Natural killer cell treated with Interleukin-12 subunit alpha and Interleukin-12 subunit beta and Interleukin-15 and Interleukin-18, amount 100 ng/mL, for 72 hours (primary cell): Measurements from ENCODE around the gene ANKRD63. TPM values are rescaled to one million over a fixed set of nuclear protein-coding genes. Genes with fewer than 3 reads are reported as not detected.

Experiments
- ATAC-seq, 2 donors: fragments of 150-1000 bp; cut with Tn5 transposase in 1 of 2; sonication (Bioruptor Pico), chemical (Tn5 transposase) in 1 of 2; 2 replicates each; pipeline ENCODE4 v1.10.0; 2021
- DNase-seq: peaks from one replicate; pipeline ENCODE4 v3.0.0; 2022; ENCODE audit warnings: low spot score
- H3K27ac Mint-ChIP-seq, 2 donors: 1 replicate in 1 of 2; 2 replicates in 1 of 2; pipeline ENCODE4 v1.8.0; 2022; ENCODE audit warnings: mixed read lengths in 2 of 2, mild to moderate bottlenecking in 1 of 2, moderate library complexity in 1 of 2
- H3K27me3 Mint-ChIP-seq, 2 donors: 1 replicate in 1 of 2; 2 replicates in 1 of 2; pipeline ENCODE4 v1.8.0; 2022; ENCODE audit warnings: mixed read lengths in 2 of 2
- H3K36me3 Mint-ChIP-seq: one replicate; pipeline ENCODE4 v1.8.0; 2022; ENCODE audit warnings: mixed read lengths
- H3K4me1 Mint-ChIP-seq, 2 donors: 1 replicate in 1 of 2; 2 replicates in 1 of 2; pipeline ENCODE4 v1.8.0; 2022; ENCODE audit warnings: low read depth in 2 of 2, mixed read lengths in 2 of 2, mild to moderate bottlenecking in 1 of 2
- H3K4me3 Mint-ChIP-seq: one replicate; pipeline ENCODE4 v1.8.0; 2022; ENCODE audit warnings: mixed read lengths
- H3K9me3 Mint-ChIP-seq: 2 replicates; pipeline ENCODE4 v1.8.0; 2022; ENCODE audit warnings: mixed read lengths
- total RNA-seq, 2 donors: library from RNA; stranded (reverse); gene quantifications; one replicate each; pipeline ENCODE4 v1.2.3, GENCODE V29; 2022

ANKRD63 gene
- total RNA-seq, 2 donors from 2014 or later, result not detected

DNA sequence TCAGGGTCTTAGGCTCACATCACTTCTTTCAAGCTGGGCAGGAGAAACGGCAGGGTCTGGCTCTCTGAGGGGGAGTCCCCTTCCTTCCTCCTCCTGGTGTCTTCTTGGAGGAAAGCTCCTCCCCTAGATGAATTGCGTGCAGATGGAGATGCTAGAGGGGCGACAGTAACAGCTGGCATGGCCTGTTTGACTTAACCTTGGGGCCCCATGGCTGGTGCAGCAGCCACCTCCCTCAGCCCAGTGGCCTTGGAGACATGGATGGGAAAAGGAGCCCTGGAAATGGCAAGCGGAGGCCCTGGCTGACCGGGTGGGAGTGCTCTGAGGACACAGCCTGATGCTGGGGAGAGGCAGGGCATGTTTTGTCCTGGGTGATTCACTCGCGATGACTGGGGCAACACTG lies 23.8 kb downstream of the ANKRD63 start:
- no peak overlapping the region for H3K4me3 Mint-ChIP-seq
- ATAC-seq (no peak), DNase-seq (no peak)
- peaks cover 2% of the 10 kb centered on the region in 2 donors for H3K4me1 Mint-ChIP-seq
- H3K27me3 Mint-ChIP-seq, result peaks cover 2 to 3% of the 10 kb centered on the region in 2 donors
- no peaks in the 10 kb centered on the region for H3K9me3 Mint-ChIP-seq
- no peak overlapping the region for H3K27ac Mint-ChIP-seq
- H3K36me3 Mint-ChIP-seq, result no peaks in the 10 kb centered on the region

- ATAC-seq, result no peak
- Mint-ChIP-seq H3K9me3 (no peaks in the 10 kb centered on the region), H3K27ac (no peak overlapping the region), H3K4me3 (no peak overlapping the region), H3K36me3 (no peaks in the 10 kb centered on the region), H3K27me3 (peaks cover 5 to 7% of the 10 kb centered on the region in 2 donors), H3K4me1 (peaks cover 5 to 6% of the 10 kb centered on the region in 2 donors)
- DNase-seq, result no peak
Measured at GRCh38 chr15:40258544-40258943, 24.3 kb downstream of the ANKRD63 start.

- no peak overlapping the region for H3K4me3 Mint-ChIP-seq
- no peak for ATAC-seq
- H3K9me3 Mint-ChIP-seq, result no peaks in the 10 kb centered on the region
- H3K36me3 Mint-ChIP-seq, result no peaks in the 10 kb centered on the region
- H3K27ac Mint-ChIP-seq, result no peak overlapping the region
- peaks cover 10 to 13% of the 10 kb centered on the region in 2 donors for H3K4me1 Mint-ChIP-seq
- H3K27me3 Mint-ChIP-seq, result peaks cover 8% of the 10 kb centered on the region in 2 donors
- no peak for DNase-seq
Measured at GRCh38 chr15:40257656-40258450, 25.0 kb downstream of the ANKRD63 start.

GRCh38 chr15:40256638-40257235 lies 26.1 kb downstream of the ANKRD63 start:
- H3K27me3 Mint-ChIP-seq, result peaks cover 8% of the 10 kb centered on the region in 2 donors
- ATAC-seq, result peak; percentile 81 to 90
- H3K27ac Mint-ChIP-seq, result peak overlapping the region in 1 of 2 donors; percentile 51
- H3K4me3 Mint-ChIP-seq, result no peak overlapping the region
- peaks cover 10 to 13% of the 10 kb centered on the region in 2 donors for H3K4me1 Mint-ChIP-seq
- no peaks in the 10 kb centered on the region for H3K9me3 Mint-ChIP-seq
- no peaks in the 10 kb centered on the region for H3K36me3 Mint-ChIP-seq
- DNase-seq, result no peak

GRCh38 chr15:40255033-40255432 lies 27.8 kb downstream of the ANKRD63 start:
- Mint-ChIP-seq H3K9me3 (no peaks in the 10 kb centered on the region), H3K4me3 (no peak overlapping the region), H3K27me3 (peaks cover 8 to 16% of the 10 kb centered on the region in 2 donors), H3K27ac (no peak overlapping the region), H3K4me1 (peaks cover 13 to 14% of the 10 kb centered on the region in 2 donors), H3K36me3 (no peaks in the 10 kb centered on the region)
- DNase-seq (no peak), ATAC-seq (no peak)

DNA sequence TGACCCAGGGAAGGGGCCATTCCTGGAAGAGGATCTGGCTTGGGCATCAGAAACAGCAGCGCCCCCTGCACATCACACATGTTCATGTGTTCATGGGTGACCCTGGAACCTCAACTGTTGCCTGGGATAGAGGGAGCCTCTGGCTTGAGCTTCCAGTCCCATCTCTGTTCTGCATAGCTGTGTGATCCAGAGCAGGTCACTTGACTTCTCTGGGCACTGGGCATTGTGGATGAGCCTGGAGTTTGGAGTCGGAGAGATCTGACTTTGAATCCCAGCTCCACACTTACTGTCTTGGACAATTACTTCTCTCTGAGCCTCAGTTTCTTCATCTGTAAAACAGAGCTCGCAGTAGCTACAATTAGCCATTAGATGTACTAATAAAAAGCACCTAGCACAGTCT lies 28.4 kb downstream of the ANKRD63 start:
- Mint-ChIP-seq H3K4me3 (no peak overlapping the region), H3K4me1 (peaks cover 13 to 14% of the 10 kb centered on the region in 2 donors), H3K27ac (no peak overlapping the region), H3K36me3 (no peaks in the 10 kb centered on the region), H3K27me3 (peaks cover 8 to 16% of the 10 kb centered on the region in 2 donors), H3K9me3 (no peaks in the 10 kb centered on the region)
- DNase-seq (no peak), ATAC-seq (no peak)

DNA sequence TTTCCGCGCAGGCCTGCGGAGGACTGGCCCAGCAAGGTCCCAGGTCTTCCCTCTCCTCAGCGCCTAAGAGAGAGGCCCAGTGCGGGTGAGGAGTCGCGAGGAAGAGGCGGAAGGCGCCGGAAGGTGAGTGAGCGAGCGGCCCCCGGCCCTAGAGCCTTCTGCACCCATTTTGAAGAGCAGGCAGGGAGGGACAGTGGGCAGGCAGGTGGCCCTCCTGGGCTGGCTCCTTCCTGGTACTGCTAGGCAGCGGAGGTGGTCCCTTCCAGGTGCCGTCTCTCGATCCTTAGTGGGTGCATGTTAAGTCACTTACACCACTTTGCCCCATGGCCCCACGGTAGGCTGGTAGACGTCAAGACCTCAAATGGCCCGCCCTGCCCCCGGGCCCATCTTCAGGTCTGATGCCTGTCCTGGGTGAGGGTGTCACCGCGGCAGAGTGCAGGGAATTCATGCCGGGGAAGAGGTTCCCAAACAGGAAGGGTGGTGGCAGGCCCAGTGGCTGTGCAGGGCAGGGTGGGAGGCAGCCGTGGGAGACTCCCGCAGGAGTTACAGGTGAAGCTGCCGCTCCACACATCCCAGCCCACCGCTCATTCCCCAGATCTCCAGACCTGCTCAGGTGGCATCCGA lies 29.6 kb downstream of the ANKRD63 start:
- Mint-ChIP-seq H3K36me3 (no peaks in the 10 kb centered on the region), H3K4me1 (peaks cover 13 to 14% of the 10 kb centered on the region in 2 donors), H3K27ac (peak overlapping the region in 1 of 2 donors; percentile 62), H3K9me3 (no peaks in the 10 kb centered on the region), H3K4me3 (peak overlapping the region; percentile 76), H3K27me3 (peaks cover 8 to 16% of the 10 kb centered on the region in 2 donors)
- DNase-seq, result no peak
- peak; percentile 25 to 29 for ATAC-seq

- DNase-seq, result no peak
- Mint-ChIP-seq H3K9me3 (no peaks in the 10 kb centered on the region), H3K36me3 (no peaks in the 10 kb centered on the region), H3K27ac (peak overlapping the region in 1 of 2 donors; percentile 62), H3K4me3 (peak overlapping the region; percentile 76), H3K27me3 (peaks cover 8 to 16% of the 10 kb centered on the region in 2 donors), H3K4me1 (peaks cover 13 to 14% of the 10 kb centered on the region in 2 donors)
- ATAC-seq, result peak; percentile 56 to 61
Measured at GRCh38 chr15:40252438-40253166, 30.3 kb downstream of the ANKRD63 start.

- DNase-seq (no peak), ATAC-seq (no peak)
- Mint-ChIP-seq H3K4me1 (peaks cover 13 to 14% of the 10 kb centered on the region in 2 donors), H3K36me3 (no peaks in the 10 kb centered on the region), H3K9me3 (no peaks in the 10 kb centered on the region), H3K27me3 (peaks cover 8 to 16% of the 10 kb centered on the region in 2 donors), H3K27ac (no peak overlapping the region), H3K4me3 (no peak overlapping the region)
Measured at GRCh38 chr15:40252141-40252437, 30.8 kb downstream of the ANKRD63 start.

DNA sequence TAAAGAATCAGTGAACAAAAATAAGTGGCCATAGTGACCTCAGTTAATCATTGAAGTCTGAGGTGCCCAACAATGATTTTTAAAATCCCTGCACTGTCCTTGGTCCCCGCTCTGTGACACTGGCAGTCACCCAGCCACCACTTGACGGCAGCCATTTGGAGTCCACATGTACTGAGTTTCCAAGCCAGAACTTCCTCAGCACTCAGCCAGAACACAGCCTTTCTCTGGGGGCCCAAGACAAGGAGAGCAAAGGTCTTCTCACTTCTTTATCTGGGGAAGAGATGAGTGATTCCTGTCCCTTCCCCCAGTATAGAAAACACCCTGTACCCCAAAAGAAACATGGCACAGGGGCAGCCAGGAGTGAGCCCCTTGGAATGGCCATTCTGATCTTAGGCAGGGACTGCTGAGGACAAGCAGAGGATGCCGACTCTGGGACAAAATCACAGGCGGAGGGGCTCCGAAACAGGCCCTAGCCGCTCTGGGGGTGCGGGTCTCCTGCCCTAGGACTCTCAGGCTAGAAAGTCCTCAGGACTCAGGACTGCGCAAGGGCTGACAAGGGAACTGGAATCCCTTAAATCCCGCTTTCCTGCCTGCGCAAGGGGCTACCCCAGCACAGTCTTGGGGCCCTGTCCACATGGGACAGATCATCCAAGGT lies 31.3 kb downstream of the ANKRD63 start:
- ATAC-seq, result no peak
- peaks cover 8 to 16% of the 10 kb centered on the region in 2 donors for H3K27me3 Mint-ChIP-seq
- H3K4me1 Mint-ChIP-seq, result peaks cover 13 to 14% of the 10 kb centered on the region in 2 donors
- H3K9me3 Mint-ChIP-seq, result no peaks in the 10 kb centered on the region
- DNase-seq, result no peak
- H3K27ac Mint-ChIP-seq, result no peak overlapping the region
- peak overlapping the region; percentile 10 for H3K4me3 Mint-ChIP-seq
- H3K36me3 Mint-ChIP-seq, result no peaks in the 10 kb centered on the region

DNA sequence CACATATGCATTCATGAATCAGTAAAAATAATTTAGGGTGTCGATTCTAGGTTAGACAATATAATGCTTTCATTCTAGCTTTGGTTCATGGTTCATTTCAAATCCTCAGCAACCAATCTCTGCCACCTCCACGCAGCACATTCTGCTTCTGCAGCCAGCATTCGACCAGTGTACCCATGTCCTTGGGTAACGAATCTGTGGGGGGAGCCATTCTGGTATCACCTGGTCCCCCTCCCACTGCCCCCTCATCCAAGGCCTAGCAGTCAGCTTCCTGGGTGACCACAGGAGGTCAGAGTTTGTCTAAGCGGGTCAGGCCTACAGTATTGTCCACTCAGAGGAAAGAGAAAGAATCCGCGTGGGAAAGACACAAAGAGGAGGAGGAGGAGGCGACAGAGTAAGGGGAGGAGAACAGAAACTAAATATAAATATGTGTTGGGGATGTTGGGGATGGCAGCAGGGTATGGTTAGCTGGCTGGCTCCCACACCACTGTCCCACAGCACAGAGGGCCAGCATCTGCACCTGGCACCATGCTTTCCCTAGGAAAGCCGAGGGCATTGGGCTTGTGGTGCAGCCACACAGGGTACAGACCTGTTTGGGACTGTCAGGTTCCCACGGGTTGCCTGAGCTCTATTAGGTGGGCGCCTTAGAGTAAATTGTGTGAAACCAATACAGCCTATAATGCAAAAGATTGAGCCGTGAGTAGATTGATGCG lies 31.9 kb downstream of the ANKRD63 start:
- Mint-ChIP-seq H3K27ac (no peak overlapping the region), H3K4me1 (peaks cover 13 to 14% of the 10 kb centered on the region in 2 donors), H3K36me3 (no peaks in the 10 kb centered on the region), H3K27me3 (peaks cover 8 to 16% of the 10 kb centered on the region in 2 donors), H3K4me3 (peak overlapping the region; percentile 10), H3K9me3 (no peaks in the 10 kb centered on the region)
- DNase-seq (no peak), ATAC-seq (no peak)

DNA sequence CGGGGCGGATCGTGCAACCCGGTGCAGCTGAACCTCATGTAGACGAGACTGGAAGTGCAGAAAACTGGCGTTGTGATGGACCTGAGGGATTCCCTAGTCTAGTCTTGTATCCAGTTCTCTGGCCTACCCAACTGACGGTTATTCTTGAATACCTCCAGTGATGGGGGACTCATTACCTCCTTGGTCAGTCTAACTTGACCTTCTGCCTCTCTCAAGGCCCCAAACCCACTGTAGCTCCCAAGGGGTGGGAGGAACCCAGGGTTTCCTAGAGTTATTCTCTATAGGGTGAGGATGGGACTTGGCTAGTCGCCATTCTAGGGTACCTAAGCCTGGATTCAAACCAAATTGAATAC lies 32.6 kb downstream of the ANKRD63 start:
- no peak for DNase-seq
- Mint-ChIP-seq H3K9me3 (no peaks in the 10 kb centered on the region), H3K27ac (no peak overlapping the region), H3K4me3 (no peak overlapping the region), H3K4me1 (peaks cover 13 to 14% of the 10 kb centered on the region in 2 donors), H3K36me3 (no peaks in the 10 kb centered on the region), H3K27me3 (peaks cover 8 to 16% of the 10 kb centered on the region in 2 donors)
- no peak for ATAC-seq
